H1 (cell line): ENCODE data around the gene SPATA22. TPM values are rescaled to one million over a fixed set of nuclear protein-coding genes. Genes with fewer than 3 reads are reported as not detected.

ENCODE experiments used
- GABPA ChIP-seq: IDR thresholded peaks from 2 replicates; pipeline ENCODE4 v1.6.1; 2011; ENCODE audit warnings: mild to moderate bottlenecking, low read length, moderate library complexity, borderline replicate concordance; ENCODE audit not compliant: insufficient read depth
- PHF8 ChIP-seq: fragments of 200-600 bp; sonication (generic); conservative IDR thresholded peaks from 2 replicates; pipeline ENCODE4 v1.7.1; 2012; ENCODE audit warnings: low read depth, mild to moderate bottlenecking, inconsistent platforms, low read length, moderate library complexity
- SIX5 ChIP-seq: IDR thresholded peaks from 2 replicates; pipeline ENCODE4 v1.6.1; 2011; ENCODE audit warnings: mild to moderate bottlenecking, low read depth, low read length
- TAF7 ChIP-seq: optimal IDR thresholded peaks from 2 replicates; pipeline ENCODE3; 2011; ENCODE audit warnings: low read depth, mild to moderate bottlenecking, inconsistent platforms, low read length, moderate library complexity, borderline replicate concordance
- TBP ChIP-seq: IDR thresholded peaks from 2 replicates; pipeline ENCODE4 v1.6.1; 2011; ENCODE audit warnings: low read depth, low read length, improper control_type of control experiment
- polyA plus RNA-seq, 7 experiments: library from polyadenylated mRNA; depleted of rRNA in 3 of 7; stranded (reverse) in 5 of 7; unstranded in 2 of 7; fragments of >200 nt in 5 of 7; fragments of 200-250 nt in 2 of 7; gene quantifications; 1 replicate in 5 of 7; 2 replicates in 1 of 7; 4 replicates in 1 of 7; pipeline versions ENCODE4 v1.2.1 to v1.2.3, GENCODE V29; 2011 to 2013; ENCODE audit warnings: missing spikeins in 2 of 7, mixed read lengths in 2 of 7
- total RNA-seq: library from RNA; stranded (reverse); fragmentation: NEBNext Ultra II Directional; extraction: Animal tissue kit (Norgen Biotek cat#: 25700); gene quantifications from 2 replicates; pipeline ENCODE4 v1.2.1, GENCODE V29; 2021
- TF ChIP-seq, protein P1 (sequence below): fragments of 300-600 bp; sonication (generic); IDR thresholded peaks from 2 replicates; pipeline ENCODE4 v1.7.1; 2012; ENCODE audit warnings: low read length, moderate library complexity, mild to moderate bottlenecking, inconsistent platforms; ENCODE audit not compliant: insufficient replicate concordance

Gene SPATA22
- total and polyA plus RNA-seq, 2 of the 8 experiments (the other 6 are each of a cell fraction or from before 2014, with no cell fraction given) = 0.06 TPM; not detected in 1

DNA sequence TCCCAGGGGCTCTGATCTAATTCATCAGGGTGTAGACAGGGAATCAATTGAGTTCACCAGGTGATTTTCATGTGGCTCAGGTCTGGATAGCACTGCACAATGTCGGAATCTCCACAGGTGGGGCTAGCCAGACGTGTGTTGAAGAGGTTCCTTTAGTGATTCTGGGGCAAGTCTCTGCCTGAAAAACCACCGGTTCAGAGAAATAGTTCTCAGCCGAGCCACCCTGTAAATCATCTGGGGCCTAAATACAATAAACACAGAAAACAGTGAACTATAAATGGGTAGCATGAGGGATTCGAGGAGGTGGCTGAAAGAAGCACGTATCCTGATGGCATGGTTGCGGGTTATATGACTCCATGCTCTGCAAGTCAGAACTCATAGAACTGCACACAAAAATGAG, 25.5 kb upstream of the SPATA22 start (continued):
- TF ChIP-seq, protein P1, sequence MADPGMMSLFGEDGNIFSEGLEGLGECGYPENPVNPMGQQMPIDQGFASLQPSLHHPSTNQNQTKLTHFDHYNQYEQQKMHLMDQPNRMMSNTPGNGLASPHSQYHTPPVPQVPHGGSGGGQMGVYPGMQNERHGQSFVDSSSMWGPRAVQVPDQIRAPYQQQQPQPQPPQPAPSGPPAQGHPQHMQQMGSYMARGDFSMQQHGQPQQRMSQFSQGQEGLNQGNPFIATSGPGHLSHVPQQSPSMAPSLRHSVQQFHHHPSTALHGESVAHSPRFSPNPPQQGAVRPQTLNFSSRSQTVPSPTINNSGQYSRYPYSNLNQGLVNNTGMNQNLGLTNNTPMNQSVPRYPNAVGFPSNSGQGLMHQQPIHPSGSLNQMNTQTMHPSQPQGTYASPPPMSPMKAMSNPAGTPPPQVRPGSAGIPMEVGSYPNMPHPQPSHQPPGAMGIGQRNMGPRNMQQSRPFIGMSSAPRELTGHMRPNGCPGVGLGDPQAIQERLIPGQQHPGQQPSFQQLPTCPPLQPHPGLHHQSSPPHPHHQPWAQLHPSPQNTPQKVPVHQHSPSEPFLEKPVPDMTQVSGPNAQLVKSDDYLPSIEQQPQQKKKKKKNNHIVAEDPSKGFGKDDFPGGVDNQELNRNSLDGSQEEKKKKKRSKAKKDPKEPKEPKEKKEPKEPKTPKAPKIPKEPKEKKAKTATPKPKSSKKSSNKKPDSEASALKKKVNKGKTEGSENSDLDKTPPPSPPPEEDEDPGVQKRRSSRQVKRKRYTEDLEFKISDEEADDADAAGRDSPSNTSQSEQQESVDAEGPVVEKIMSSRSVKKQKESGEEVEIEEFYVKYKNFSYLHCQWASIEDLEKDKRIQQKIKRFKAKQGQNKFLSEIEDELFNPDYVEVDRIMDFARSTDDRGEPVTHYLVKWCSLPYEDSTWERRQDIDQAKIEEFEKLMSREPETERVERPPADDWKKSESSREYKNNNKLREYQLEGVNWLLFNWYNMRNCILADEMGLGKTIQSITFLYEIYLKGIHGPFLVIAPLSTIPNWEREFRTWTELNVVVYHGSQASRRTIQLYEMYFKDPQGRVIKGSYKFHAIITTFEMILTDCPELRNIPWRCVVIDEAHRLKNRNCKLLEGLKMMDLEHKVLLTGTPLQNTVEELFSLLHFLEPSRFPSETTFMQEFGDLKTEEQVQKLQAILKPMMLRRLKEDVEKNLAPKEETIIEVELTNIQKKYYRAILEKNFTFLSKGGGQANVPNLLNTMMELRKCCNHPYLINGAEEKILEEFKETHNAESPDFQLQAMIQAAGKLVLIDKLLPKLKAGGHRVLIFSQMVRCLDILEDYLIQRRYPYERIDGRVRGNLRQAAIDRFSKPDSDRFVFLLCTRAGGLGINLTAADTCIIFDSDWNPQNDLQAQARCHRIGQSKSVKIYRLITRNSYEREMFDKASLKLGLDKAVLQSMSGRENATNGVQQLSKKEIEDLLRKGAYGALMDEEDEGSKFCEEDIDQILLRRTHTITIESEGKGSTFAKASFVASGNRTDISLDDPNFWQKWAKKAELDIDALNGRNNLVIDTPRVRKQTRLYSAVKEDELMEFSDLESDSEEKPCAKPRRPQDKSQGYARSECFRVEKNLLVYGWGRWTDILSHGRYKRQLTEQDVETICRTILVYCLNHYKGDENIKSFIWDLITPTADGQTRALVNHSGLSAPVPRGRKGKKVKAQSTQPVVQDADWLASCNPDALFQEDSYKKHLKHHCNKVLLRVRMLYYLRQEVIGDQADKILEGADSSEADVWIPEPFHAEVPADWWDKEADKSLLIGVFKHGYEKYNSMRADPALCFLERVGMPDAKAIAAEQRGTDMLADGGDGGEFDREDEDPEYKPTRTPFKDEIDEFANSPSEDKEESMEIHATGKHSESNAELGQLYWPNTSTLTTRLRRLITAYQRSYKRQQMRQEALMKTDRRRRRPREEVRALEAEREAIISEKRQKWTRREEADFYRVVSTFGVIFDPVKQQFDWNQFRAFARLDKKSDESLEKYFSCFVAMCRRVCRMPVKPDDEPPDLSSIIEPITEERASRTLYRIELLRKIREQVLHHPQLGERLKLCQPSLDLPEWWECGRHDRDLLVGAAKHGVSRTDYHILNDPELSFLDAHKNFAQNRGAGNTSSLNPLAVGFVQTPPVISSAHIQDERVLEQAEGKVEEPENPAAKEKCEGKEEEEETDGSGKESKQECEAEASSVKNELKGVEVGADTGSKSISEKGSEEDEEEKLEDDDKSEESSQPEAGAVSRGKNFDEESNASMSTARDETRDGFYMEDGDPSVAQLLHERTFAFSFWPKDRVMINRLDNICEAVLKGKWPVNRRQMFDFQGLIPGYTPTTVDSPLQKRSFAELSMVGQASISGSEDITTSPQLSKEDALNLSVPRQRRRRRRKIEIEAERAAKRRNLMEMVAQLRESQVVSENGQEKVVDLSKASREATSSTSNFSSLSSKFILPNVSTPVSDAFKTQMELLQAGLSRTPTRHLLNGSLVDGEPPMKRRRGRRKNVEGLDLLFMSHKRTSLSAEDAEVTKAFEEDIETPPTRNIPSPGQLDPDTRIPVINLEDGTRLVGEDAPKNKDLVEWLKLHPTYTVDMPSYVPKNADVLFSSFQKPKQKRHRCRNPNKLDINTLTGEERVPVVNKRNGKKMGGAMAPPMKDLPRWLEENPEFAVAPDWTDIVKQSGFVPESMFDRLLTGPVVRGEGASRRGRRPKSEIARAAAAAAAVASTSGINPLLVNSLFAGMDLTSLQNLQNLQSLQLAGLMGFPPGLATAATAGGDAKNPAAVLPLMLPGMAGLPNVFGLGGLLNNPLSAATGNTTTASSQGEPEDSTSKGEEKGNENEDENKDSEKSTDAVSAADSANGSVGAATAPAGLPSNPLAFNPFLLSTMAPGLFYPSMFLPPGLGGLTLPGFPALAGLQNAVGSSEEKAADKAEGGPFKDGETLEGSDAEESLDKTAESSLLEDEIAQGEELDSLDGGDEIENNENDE = no peak
- no peak for TF ChIP-seq GABPA
- TF ChIP-seq TAF7 = no peak
- no peak for TF ChIP-seq TBP
- no peak for TF ChIP-seq SIX5
- no peak for TF ChIP-seq PHF8
